Right cardiac atrium (tissue), 5 donors: Measurements from ENCODE around the gene CLHC1. TPM values are rescaled to one million over a fixed set of nuclear protein-coding genes. Genes with fewer than 3 reads are reported as not detected.

Experiments used
- ATAC-seq, 2 donors: fragments of 200-7000 bp; cut with Tn5 transposase; one replicate each; pipeline versions ENCODE4 v1.8.0 to v1.9.1; 2020; ENCODE audit warnings: moderate library complexity in 2 of 2, mild to moderate bottlenecking in 1 of 2
- DNase-seq, 3 donors: peaks; one replicate each; pipeline ENCODE4 v3.0.0-alpha.2; 2020
- H3K27ac ChIP-seq: one replicate; pipeline ENCODE4 v1.5.1; 2013; ENCODE audit warnings: mild to moderate bottlenecking, low read length, control low read depth, moderate library complexity
- H3K27me3 ChIP-seq: one replicate; pipeline ENCODE4 v1.6.1; 2013; ENCODE audit not compliant: control insufficient read depth, insufficient read depth
- H3K4me1 ChIP-seq: one replicate; pipeline ENCODE4 v1.6.1; 2013; ENCODE audit warnings: low read length; ENCODE audit not compliant: control insufficient read depth, insufficient read depth
- H3K4me3 ChIP-seq: one replicate; pipeline ENCODE4 v1.5.1; 2013; ENCODE audit warnings: low read length, control low read depth
- H3K9me3 ChIP-seq: one replicate; pipeline ENCODE4 v1.6.1; 2013; ENCODE audit warnings: low read length; ENCODE audit not compliant: control insufficient read depth
- WGBS: extraction: QIAGEN DNeasy Blood & Tissue Kit; methylation state at CpG from one replicate; pipeline ENCODE4 v1.1.7; 2013; 5-methylcytosine and 5-hydroxymethylcytosine counted together
- intact Hi-C, 4 donors: fragments of 100-400 bp; cut with DNase I; formaldehyde crosslinking; loops; one replicate each; pipeline versions ENCODE4 v1.11.0 to v1.14.0; 2022 to 2023
- polyA plus RNA-seq: library from polyadenylated mRNA; stranded (reverse); fragments of 200-250 nt; gene quantifications from one replicate; pipeline ENCODE4 v1.2.3, GENCODE V29; 2013
- total RNA-seq, 4 donors: library from RNA; stranded (reverse); fragmentation: NEBNext Ultra II Directional; extraction: Animal tissue kit (Norgen Biotek cat#: 25700); gene quantifications; one replicate each; pipeline ENCODE4 v1.2.1, GENCODE V29; 2021
- donor health status: healthy with polysubstance abuse.
- donor health status: DM: no; HTN: yes; CAD: no.
- donor health status: DM: no; HTN: no; CAD: no.
- donor health status: DM: no; HTN: yes; CAD: no; lungs with severe emphysema.
- donor health status: DM: yes; HTN: yes; CAD: no.

Gene CLHC1
- total and polyA plus RNA-seq, 5 donors, result 4.4 to 9.0 (median 7.3) TPM

GRCh38 chr2:55168221-55169154 lies 63.6 kb downstream of the CLHC1 start:
- Histone ChIP-seq H3K27ac (peak overlapping the region; percentile 8), H3K9me3 (no peaks in the 10 kb centered on the region), H3K4me1 (peaks cover 8% of the 10 kb centered on the region), H3K27me3 (no peaks in the 10 kb centered on the region), H3K4me3 (no peak overlapping the region)
- intact Hi-C loops, result loop anchor here in 3 of 4 donors (5.0 to 10.0 kb wide), 3 partner anchors 124 to 154 kb away; no protein-coding TSS in a partner anchor
- DNase-seq, result peak in 2 of 3 donors; percentile 49 to 73
- peak; percentile 71 to 75 for ATAC-seq
- WGBS, result 28% methylated on average over 6 of the region's 6 CpGs

GRCh38 chr2:55165626-55166025 lies 66.5 kb downstream of the CLHC1 start:
- ATAC-seq, result no peak
- 77% methylated on average over 1 of the region's 1 CpG for WGBS
- H3K9me3 ChIP-seq, result no peaks in the 10 kb centered on the region
- no peak overlapping the region for H3K27ac ChIP-seq
- DNase-seq, result no peak
- intact Hi-C loops, result loop anchor here in 3 of 4 donors (5.0 to 10.0 kb wide), 3 partner anchors 121 to 151 kb away; no protein-coding TSS in a partner anchor
- peaks cover 8% of the 10 kb centered on the region for H3K4me1 ChIP-seq
- H3K27me3 ChIP-seq, result no peaks in the 10 kb centered on the region
- H3K4me3 ChIP-seq, result no peak overlapping the region

- intact Hi-C loops, result loop anchor here (5.0 to 10.0 kb wide), 4 partner anchors 118 to 150 kb away; no protein-coding TSS in a partner anchor
- ATAC-seq (no peak), DNase-seq (no peak)
- Histone ChIP-seq H3K27ac (no peak overlapping the region), H3K9me3 (no peaks in the 10 kb centered on the region), H3K27me3 (no peaks in the 10 kb centered on the region), H3K4me1 (peaks cover 8% of the 10 kb centered on the region), H3K4me3 (no peak overlapping the region)
- WGBS, result 83% methylated on average over 12 of the region's 12 CpGs
These were observed 67.3 kb downstream of the CLHC1 start for GRCh38 chr2:55164534-55165480.

GRCh38 chr2:55163941-55164390 lies 68.1 kb downstream of the CLHC1 start:
- Histone ChIP-seq H3K27me3 (no peaks in the 10 kb centered on the region), H3K27ac (no peak overlapping the region), H3K4me1 (peaks cover 13% of the 10 kb centered on the region), H3K4me3 (no peak overlapping the region), H3K9me3 (no peaks in the 10 kb centered on the region)
- DNase-seq (no peak), ATAC-seq (no peak)
- intact Hi-C loops, result loop anchor here in 3 of 4 donors (5.0 to 10.0 kb wide), 3 partner anchors 117 to 149 kb away; no protein-coding TSS in a partner anchor
- 67% methylated on average over 7 of the region's 7 CpGs for WGBS

- Histone ChIP-seq H3K9me3 (no peaks in the 10 kb centered on the region), H3K4me1 (peaks cover 16% of the 10 kb centered on the region)
- ATAC-seq, result no peak
These were observed 68.8 kb downstream of the CLHC1 start for GRCh38 chr2:55163274-55163721.

GRCh38 chr2:55162284-55163006 lies 69.6 kb downstream of the CLHC1 start:
- no peak for ATAC-seq
- 86% methylated on average over 11 of the region's 11 CpGs for whole genome bisulfite sequencing
- no peak overlapping the region for H3K27ac ChIP-seq

More at GRCh38 chr2:55163274-55163721, 68.8 kb downstream of the CLHC1 start:
- Histone ChIP-seq H3K27ac (no peak overlapping the region), H3K27me3 (no peaks in the 10 kb centered on the region), H3K4me3 (no peak overlapping the region)
- DNase-seq, result no peak
- intact Hi-C loops, result loop anchor here in 3 of 4 donors (5.0 to 10.0 kb wide), 3 partner anchors 116 to 148 kb away; no protein-coding TSS in a partner anchor
- WGBS, result 44% methylated on average over 9 of the region's 9 CpGs

GRCh38 chr2:55161295-55162210 lies 70.5 kb downstream of the CLHC1 start:
- Histone ChIP-seq H3K9me3 (no peaks in the 10 kb centered on the region), H3K27ac (no peak overlapping the region), H3K4me3 (no peak overlapping the region), H3K27me3 (no peaks in the 10 kb centered on the region), H3K4me1 (peaks cover 26% of the 10 kb centered on the region)
- ATAC-seq, result no peak
- 72% methylated on average over 10 of the region's 10 CpGs for WGBS
- peak in 1 of 3 donors; percentile 51 for DNase-seq
- intact Hi-C loops, result loop anchor here in 3 of 4 donors (5.0 to 10.0 kb wide), 3 partner anchors 114 to 147 kb away; no protein-coding TSS in a partner anchor

More at GRCh38 chr2:55162284-55163006, 69.6 kb downstream of the CLHC1 start:
- no peaks in the 10 kb centered on the region for H3K9me3 ChIP-seq
- no peaks in the 10 kb centered on the region for H3K27me3 ChIP-seq
- DNase-seq, result no peak
- intact Hi-C loops, result loop anchor here in 3 of 4 donors (5.0 to 10.0 kb wide), 3 partner anchors 115 to 148 kb away; no protein-coding TSS in a partner anchor
- H3K4me1 ChIP-seq, result peaks cover 21% of the 10 kb centered on the region
- H3K4me3 ChIP-seq, result no peak overlapping the region

- H3K4me1 ChIP-seq, result peaks cover 22% of the 10 kb centered on the region
- WGBS, result 94% methylated on average over 2 of the region's 2 CpGs
- intact Hi-C loops, result loop anchor here in 3 of 4 donors (5.0 to 10.0 kb wide), 3 partner anchors 113 to 146 kb away; no protein-coding TSS in a partner anchor
These were observed 71.7 kb downstream of the CLHC1 start for GRCh38 chr2:55160422-55160821.

GRCh38 chr2:55159752-55160151 lies 72.3 kb downstream of the CLHC1 start:
- Histone ChIP-seq H3K27ac (no peak overlapping the region), H3K4me1 (peaks cover 27% of the 10 kb centered on the region), H3K27me3 (no peaks in the 10 kb centered on the region), H3K9me3 (no peaks in the 10 kb centered on the region), H3K4me3 (no peak overlapping the region)
- no peak for DNase-seq
- ATAC-seq, result no peak
- 97% methylated on average over 2 of the region's 2 CpGs for WGBS
- intact Hi-C loops, result loop anchor here in 3 of 4 donors (5.0 to 10.0 kb wide), 3 partner anchors 112 to 145 kb away; no protein-coding TSS in a partner anchor

More at GRCh38 chr2:55160422-55160821, 71.7 kb downstream of the CLHC1 start:
- DNase-seq (no peak), ATAC-seq (no peak)
- Histone ChIP-seq H3K27me3 (no peaks in the 10 kb centered on the region), H3K9me3 (no peaks in the 10 kb centered on the region), H3K27ac (no peak overlapping the region), H3K4me3 (no peak overlapping the region)
